Spinal cord (tissue), 10 donors: Measurements from ENCODE around the gene SNF8. TPM values are rescaled to one million over a fixed set of nuclear protein-coding genes. Genes with fewer than 3 reads are reported as not detected.

ENCODE experiments used
- DNase-seq, 6 donors: peaks; one replicate each; pipeline versions ENCODE4 v3.0.0 to v3.0.0-alpha.2; 2013 to 2015; ENCODE audit warnings: low spot score in 6 of 6, low read depth in 4 of 6
- H3K27ac ChIP-seq: one replicate; pipeline ENCODE4 v1.5.1; 2013; ENCODE audit warnings: low read depth, low read length, control low read depth
- H3K27me3 ChIP-seq: one replicate; pipeline ENCODE4 v1.6.1; 2013; ENCODE audit warnings: low read length; ENCODE audit not compliant: control insufficient read depth, insufficient read depth
- H3K36me3 ChIP-seq: one replicate; pipeline ENCODE4 v1.6.1; 2013; ENCODE audit warnings: low read length; ENCODE audit not compliant: control insufficient read depth, insufficient read depth
- H3K4me1 ChIP-seq: one replicate; pipeline ENCODE4 v1.6.1; 2013; ENCODE audit warnings: low read length; ENCODE audit not compliant: control insufficient read depth, insufficient read depth
- H3K4me3 ChIP-seq: one replicate; pipeline ENCODE4 v1.5.1; 2013; ENCODE audit warnings: low read depth, low read length, control low read depth
- H3K9me3 ChIP-seq: one replicate; pipeline ENCODE4 v1.6.1; 2013; ENCODE audit warnings: low read length; ENCODE audit not compliant: control insufficient read depth, insufficient read depth
- WGBS: methylation state at CpG from one replicate; pipeline ENCODE4 v1.1.5; 2013; ENCODE audit warnings: missing lambda C conversion rate; ENCODE audit not compliant: insufficient coverage; 5-methylcytosine and 5-hydroxymethylcytosine counted together
- polyA plus RNA-seq, 2 donors: library from polyadenylated mRNA; unstranded; fragments of 120-200 nt; gene quantifications; one replicate each; pipeline ENCODE4 v1.2.1, GENCODE V29; 2013; ENCODE audit not compliant: insufficient read length in 2 of 2
- total RNA-seq, 2 donors: library from RNA; depleted of rRNA in 1 of 2; stranded (reverse); fragments of 120-200 nt in 1 of 2; fragments of >200 nt in 1 of 2; gene quantifications; one replicate each; pipeline versions ENCODE4 v1.2.3 to v1.2.4, GENCODE V29; 2013 to 2014
- donor health status: healthy.

Gene SNF8
- total and polyA plus RNA-seq, 4 donors, result 34.6 to 108 (median 87.7) TPM

GRCh38 chr17:48912476-48912875 is 32.2 kb downstream of the SNF8 start:
- no peak overlapping the region for H3K27ac ChIP-seq

GRCh38 chr17:48910370-48910769 is 34.3 kb downstream of the SNF8 start:
- Histone ChIP-seq H3K27ac (no peak overlapping the region), H3K4me3 (no peak overlapping the region)

More at GRCh38 chr17:48912476-48912875, 32.2 kb downstream of the SNF8 start:
- WGBS, result no CpG with 5 or more reads among the region's 2 CpGs
- H3K27me3 ChIP-seq, result no peaks in the 10 kb centered on the region
- H3K4me1 ChIP-seq, result peaks cover 7% of the 10 kb centered on the region
- H3K4me3 ChIP-seq, result no peak overlapping the region
- no peak for DNase-seq
- no peaks in the 10 kb centered on the region for H3K9me3 ChIP-seq
- peaks cover 18% of the 10 kb centered on the region for H3K36me3 ChIP-seq

GRCh38 chr17:48909783-48910182 is 34.9 kb downstream of the SNF8 start:
- H3K4me3 ChIP-seq, result no peak overlapping the region
- WGBS, result no CpG with 5 or more reads among the region's 4 CpGs
- no peaks in the 10 kb centered on the region for H3K27me3 ChIP-seq
- peaks cover 12% of the 10 kb centered on the region for H3K4me1 ChIP-seq
- DNase-seq, result no peak
- H3K36me3 ChIP-seq, result peaks cover 8% of the 10 kb centered on the region
- H3K27ac ChIP-seq, result no peak overlapping the region
- H3K9me3 ChIP-seq, result no peaks in the 10 kb centered on the region

More at GRCh38 chr17:48910370-48910769, 34.3 kb downstream of the SNF8 start:
- WGBS, result 38% methylated on average over 1 of the region's 2 CpGs
- Histone ChIP-seq H3K27me3 (no peaks in the 10 kb centered on the region), H3K36me3 (peaks cover 8% of the 10 kb centered on the region), H3K9me3 (no peaks in the 10 kb centered on the region), H3K4me1 (peaks cover 12% of the 10 kb centered on the region)
- no peak for DNase-seq

- peak overlapping the region; percentile 88 for H3K27ac ChIP-seq
- no peaks in the 10 kb centered on the region for H3K9me3 ChIP-seq
- H3K4me3 ChIP-seq, result peak overlapping the region; percentile 56
- H3K27me3 ChIP-seq, result no peaks in the 10 kb centered on the region
- under 1% methylated on average over 24 of the region's 36 CpGs for WGBS
- peak; percentile 29 to 92 (median 64) for DNase-seq
- H3K36me3 ChIP-seq, result peaks cover 8% of the 10 kb centered on the region
- H3K4me1 ChIP-seq, result peaks cover 12% of the 10 kb centered on the region
These were observed 35.7 kb downstream of the SNF8 start for GRCh38 chr17:48908853-48909394.

GRCh38 chr17:48908047-48908843 is 36.4 kb downstream of the SNF8 start, which contains the start of gene UBE2Z:
UBE2Z (plus strand) TSS chr17:48908407; CDS start chr17:48908504, 97 bp downstream.
- peak; percentile 83 to 99 (median 91) for DNase-seq
- no peaks in the 10 kb centered on the region for H3K9me3 ChIP-seq
- H3K36me3 ChIP-seq, result peaks cover 3% of the 10 kb centered on the region
- H3K4me1 ChIP-seq, result peaks cover 12% of the 10 kb centered on the region
- peak within 1 kb of the TSS; percentile 56 for H3K4me3 ChIP-seq
- WGBS, result 0% methylated on average over 81 of the region's 81 CpGs
- H3K27ac ChIP-seq, result peak within 1 kb of the TSS; percentile 88
- no peaks in the 10 kb centered on the region for H3K27me3 ChIP-seq

- H3K4me1 ChIP-seq, result peaks cover 12% of the 10 kb centered on the region
- H3K4me3 ChIP-seq, result peak overlapping the region; percentile 56
These were observed 37.0 kb downstream of the SNF8 start for GRCh38 chr17:48907713-48908046.

GRCh38 chr17:48905987-48906515 is 38.6 kb downstream of the SNF8 start:
- H3K4me3 ChIP-seq, result no peak overlapping the region
- H3K27me3 ChIP-seq, result no peaks in the 10 kb centered on the region
- no peaks in the 10 kb centered on the region for H3K9me3 ChIP-seq
- 100% methylated on average over 1 of the region's 9 CpGs for WGBS
- peaks cover 12% of the 10 kb centered on the region for H3K4me1 ChIP-seq
- DNase-seq, result no peak
- H3K27ac ChIP-seq, result no peak overlapping the region
- H3K36me3 ChIP-seq, result peaks cover 3% of the 10 kb centered on the region

More at GRCh38 chr17:48907713-48908046, 37.0 kb downstream of the SNF8 start:
- Histone ChIP-seq H3K36me3 (peaks cover 3% of the 10 kb centered on the region), H3K27ac (peak overlapping the region; percentile 88), H3K27me3 (no peaks in the 10 kb centered on the region), H3K9me3 (no peaks in the 10 kb centered on the region)
- no peak for DNase-seq
- WGBS, result 0% methylated on average over 1 of the region's 2 CpGs

GRCh38 chr17:48904428-48904827 is 40.2 kb downstream of the SNF8 start:
- no CpG with 5 or more reads among the region's 7 CpGs for WGBS

GRCh38 chr17:48903401-48903800 is 41.2 kb downstream of the SNF8 start:
- H3K9me3 ChIP-seq, result no peaks in the 10 kb centered on the region
- DNase-seq, result no peak
- H3K36me3 ChIP-seq, result peaks cover 2% of the 10 kb centered on the region
- peaks cover 12% of the 10 kb centered on the region for H3K4me1 ChIP-seq
- WGBS, result no CpG with 5 or more reads among the region's 1 CpG
- H3K27ac ChIP-seq, result no peak overlapping the region
- H3K4me3 ChIP-seq, result no peak overlapping the region
- H3K27me3 ChIP-seq, result no peaks in the 10 kb centered on the region

More at GRCh38 chr17:48904428-48904827, 40.2 kb downstream of the SNF8 start:
- H3K4me3 ChIP-seq, result no peak overlapping the region
- no peaks in the 10 kb centered on the region for H3K36me3 ChIP-seq
- H3K27ac ChIP-seq, result no peak overlapping the region
- no peak for DNase-seq
- H3K9me3 ChIP-seq, result no peaks in the 10 kb centered on the region
- no peaks in the 10 kb centered on the region for H3K27me3 ChIP-seq
- H3K4me1 ChIP-seq, result peaks cover 12% of the 10 kb centered on the region
